T1000 (cell line): ENCODE measurements around the gene HYAL3.
A peak's percentile ranks its signal among the peaks of the same experiment; 100 is the strongest.

Source experiments
- DNase-seq: peaks from one replicate; lab custom pipeline; 2025; ENCODE audit warnings: mixed read lengths; lab: John Stamatoyannopoulos, UW

HYAL3 gene

GRCh38 chr3:50298836-50299637 lies at the start of gene HYAL3, which contains the start of gene NAA80:
TSS of gene HYAL3 (minus strand) at chr3:50299405. CDS start at chr3:50295602, 3,803 bp downstream.
TSS of gene NAA80 (minus strand) at chr3:50299405. CDS start at chr3:50297463, 1,942 bp downstream.
- DNase-seq, result peak; percentile 99

DNA sequence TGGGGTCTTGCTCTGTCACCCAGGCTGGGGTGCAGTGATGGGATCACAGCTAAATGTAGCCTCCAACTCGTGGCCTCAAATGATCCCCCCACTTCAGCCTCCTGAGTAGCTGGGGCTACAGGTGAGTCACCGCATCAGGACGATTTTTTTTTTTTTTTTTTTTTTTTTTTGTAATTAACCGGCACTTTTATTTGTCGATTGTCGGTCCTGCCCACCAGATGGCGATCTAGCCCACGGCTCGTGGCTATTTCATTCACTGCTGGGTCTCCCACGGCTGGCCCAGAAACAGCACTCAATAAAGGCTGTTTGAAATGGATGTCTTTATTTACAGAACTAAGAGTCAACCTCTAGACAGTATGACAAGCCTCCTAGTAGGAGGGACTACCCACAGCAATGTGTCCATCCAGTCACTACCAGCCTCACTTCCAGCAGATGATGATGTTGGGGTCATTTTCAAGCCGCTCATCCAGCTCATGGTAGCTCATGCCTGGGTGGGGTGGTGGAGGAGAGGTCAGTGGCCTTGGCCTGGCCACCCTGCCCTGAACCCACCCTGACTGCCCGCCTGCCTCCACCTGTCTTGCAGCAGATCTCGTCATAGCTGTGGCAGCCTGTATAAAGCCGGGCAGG lies 48.1 kb upstream of the HYAL3 start:
- peak; percentile 72 for DNase-seq

GRCh38 chr3:50345586-50346234 lies 46.5 kb upstream of the HYAL3 start, which contains the start of gene ZMYND10:
TSS of gene ZMYND10 (minus strand) at chr3:50345732. CDS start at chr3:50345579, 153 bp downstream.
- peak; percentile 70 for DNase-seq

- DNase-seq, result no peak
Measured at GRCh38 chr3:50345008-50345407, 45.8 kb upstream of the HYAL3 start.

DNA sequence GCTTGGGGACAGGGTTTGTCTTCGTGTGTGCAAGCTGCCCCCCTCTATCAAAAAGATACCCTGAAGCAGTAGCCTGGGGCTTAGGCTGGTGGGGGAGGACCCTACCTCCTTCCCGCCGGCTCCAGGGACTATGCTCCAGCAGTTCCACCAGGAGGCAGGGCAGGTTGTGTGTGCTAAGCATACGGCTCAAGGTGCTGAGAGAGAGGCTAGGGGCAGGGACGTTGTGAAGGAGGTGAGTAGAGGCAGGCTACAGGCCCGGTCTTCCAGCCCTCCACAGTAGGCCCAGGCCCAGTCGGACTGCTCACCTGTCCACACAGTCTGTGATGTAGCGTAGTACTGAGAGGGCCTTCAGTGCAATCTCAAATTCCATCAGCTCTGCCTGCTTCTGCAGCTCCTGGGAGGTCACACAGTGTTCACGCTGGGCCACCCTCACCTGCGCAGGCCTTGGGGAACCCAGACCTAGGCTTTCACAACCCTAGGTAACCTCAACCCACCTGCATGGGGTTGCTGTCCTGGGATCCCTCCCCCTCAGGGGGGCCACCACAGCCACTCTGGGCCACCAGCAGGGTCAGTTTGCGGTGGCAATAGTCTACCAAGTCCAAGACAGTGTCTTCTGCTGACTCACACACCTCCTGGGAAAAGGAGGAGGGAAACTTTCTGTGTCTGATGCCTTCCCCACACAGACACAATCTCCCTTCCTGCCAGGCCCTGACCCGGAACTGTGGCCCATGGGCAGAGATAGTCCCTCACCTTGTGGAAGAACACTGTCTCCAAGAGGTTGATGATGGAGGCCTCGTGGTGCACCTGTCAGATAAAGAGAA lies 43.8 kb upstream of the HYAL3 start:
- no peak for DNase-seq

GRCh38 chr3:50341996-50342650 lies 42.9 kb upstream of the HYAL3 start:
- DNase-seq, result no peak

DNA sequence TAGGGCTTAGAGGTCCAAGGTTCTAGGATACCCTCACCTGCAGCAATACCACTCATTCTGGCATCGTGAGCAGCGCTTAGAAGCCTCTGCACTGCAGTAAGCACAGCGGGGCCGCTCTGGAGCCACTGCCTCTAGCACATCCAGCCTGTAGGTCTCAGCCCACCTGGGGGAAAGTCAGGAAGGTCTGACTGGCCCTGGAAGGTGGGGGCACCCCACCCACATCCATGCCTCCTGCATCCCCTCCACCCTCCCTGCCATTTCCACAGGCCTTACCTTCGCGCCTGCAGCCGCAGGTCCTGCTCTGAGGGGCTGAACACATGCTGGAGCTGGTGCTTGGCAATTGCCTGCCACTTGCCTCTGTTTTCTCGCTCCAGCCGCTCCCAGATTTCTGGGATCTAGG lies 42.3 kb upstream of the HYAL3 start:
- no peak for DNase-seq

DNA sequence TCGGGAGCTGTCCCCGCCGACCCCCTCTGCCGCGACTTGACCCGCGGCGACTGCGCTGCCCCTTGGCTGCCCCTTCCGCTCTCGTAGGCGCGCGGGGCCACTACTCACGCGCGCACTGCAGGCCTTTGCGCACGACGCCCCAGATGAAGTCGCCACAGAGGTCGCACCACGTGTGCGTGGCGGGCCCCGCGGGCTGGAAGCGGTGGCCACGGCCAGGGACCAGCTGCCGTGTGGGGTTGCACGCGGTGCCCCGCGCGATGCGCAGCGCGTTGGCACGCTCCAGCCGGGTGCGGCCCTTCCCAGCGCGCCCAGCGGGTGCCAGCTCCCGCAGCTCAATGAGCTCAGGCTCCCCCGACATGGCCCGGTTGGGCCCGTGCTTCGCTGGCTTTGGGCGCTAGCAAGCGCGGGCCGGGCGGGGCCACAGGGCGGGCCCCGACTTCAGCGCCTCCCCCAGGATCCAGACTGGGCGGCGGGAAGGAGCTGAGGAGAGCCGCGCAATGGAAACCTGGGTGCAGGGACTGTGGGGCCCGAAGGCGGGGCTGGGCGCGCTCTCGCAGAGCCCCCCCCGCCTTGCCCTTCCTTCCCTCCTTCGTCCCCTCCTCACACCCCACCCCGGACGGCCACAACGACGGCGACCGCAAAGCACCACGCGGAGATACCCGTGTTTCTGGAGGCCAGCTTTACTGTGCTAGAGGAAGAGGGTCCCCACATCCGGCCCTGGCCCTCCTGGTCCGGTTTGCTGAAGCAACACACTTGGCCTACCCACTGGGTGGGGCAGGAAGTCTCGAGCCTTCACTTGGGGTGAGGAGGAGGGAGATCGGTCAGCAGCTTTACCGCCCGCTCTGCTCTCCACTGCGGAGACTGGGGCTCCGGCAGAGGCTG lies 41.5 kb upstream of the HYAL3 start, which contains the start of gene RASSF1:
TSS of gene RASSF1 (minus strand) at position 389 of the 882 bp plus-strand sequence. CDS start at position 358, 31 bp downstream.
- no peak for DNase-seq

GRCh38 chr3:50340147-50340447 lies 40.9 kb upstream of the HYAL3 start:
- no peak for DNase-seq

GRCh38 chr3:50339485-50340146 lies 40.4 kb upstream of the HYAL3 start:
- no peak for DNase-seq

DNA sequence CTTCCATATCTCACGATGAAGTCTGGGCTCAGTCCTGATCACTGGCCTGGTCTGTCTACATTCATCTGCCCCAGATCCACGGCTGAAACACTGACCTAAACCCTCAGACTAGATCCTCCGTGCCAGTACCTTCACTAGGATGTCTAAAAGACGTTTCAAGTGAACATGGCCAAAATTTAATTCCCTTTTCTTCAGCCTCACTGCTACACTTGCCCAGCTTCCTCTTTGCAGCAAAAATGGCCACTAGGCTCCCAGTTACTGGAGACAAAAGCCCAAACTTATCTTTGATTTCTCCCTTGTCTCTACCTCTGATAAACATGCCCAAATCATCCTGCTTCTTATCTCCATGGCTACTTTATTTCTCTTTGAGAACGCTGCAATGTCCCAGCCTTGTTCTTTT lies 39.8 kb upstream of the HYAL3 start:
- no peak for DNase-seq

DNA sequence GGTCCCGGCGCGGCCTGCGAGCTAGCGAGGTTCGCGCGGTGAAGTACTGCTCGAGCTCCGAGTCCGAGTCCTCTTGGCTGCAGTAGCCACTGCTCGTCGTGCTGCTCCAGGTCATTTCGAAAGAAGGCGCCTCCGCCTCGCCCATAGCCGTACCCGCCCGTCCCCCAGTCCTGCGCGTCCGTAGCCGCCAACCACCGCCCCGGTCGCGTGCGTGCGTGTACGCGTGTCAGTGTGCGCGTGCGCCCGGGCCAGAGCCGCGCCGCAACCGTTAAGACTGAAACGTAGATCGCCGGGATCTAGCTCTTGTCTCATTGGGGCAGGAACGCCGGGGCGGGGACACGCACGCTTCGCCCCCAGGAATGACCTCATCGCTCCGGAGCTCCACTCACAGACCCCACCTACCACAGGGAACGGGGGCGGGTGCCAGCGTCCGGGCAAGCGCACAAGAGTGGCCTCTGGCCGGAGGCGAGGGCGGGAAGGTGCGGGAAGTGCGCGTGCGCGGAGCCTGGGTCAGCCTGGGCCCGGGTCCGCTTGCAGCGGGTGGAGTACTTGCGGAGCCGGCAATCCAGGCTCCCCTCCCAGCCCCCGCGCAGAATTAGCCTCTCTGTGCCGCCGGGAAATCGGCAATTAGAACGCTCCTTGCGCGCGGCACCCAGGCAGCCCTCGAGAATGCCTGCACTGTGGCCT lies 38.1 kb upstream of the HYAL3 start:
- DNase-seq, result peak; percentile 98

GRCh38 chr3:50336452-50337174 lies 37.4 kb upstream of the HYAL3 start:
- no peak for DNase-seq

- no peak for DNase-seq
Measured at GRCh38 chr3:50334339-50335075, 35.3 kb upstream of the HYAL3 start.

- DNase-seq, result no peak
Measured at GRCh38 chr3:50333744-50334328, 34.6 kb upstream of the HYAL3 start.

DNA sequence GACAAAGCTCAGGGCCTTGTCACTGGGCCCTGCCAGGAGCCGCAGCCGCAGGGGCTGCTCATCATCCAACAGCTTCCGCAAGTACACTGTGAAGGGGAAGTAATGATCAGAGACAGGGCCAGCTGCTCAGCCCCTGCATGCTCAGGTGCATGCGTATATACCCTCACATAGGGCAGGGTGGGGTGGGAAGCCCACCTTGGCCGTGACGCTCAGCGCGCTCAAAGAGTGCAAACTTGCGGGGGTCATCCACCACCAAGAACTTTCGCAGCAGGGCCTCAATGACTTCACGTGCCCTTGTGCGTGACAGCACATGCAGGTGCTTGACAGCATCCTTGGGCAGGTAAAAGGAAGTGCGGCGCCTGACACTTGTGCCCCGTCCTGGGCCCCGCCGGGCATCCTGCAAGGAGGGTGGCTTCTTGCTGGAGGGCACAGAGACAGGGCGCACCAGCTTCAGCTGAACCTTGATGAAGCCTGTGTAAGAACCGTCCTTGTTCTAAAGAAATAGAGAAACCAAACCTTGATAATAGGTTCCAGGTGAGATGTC lies 32.2 kb upstream of the HYAL3 start:
- DNase-seq, result no peak

- DNase-seq, result no peak
Measured at GRCh38 chr3:50330330-50330729, 31.1 kb upstream of the HYAL3 start.
